Adrenal gland (tissue), 12 donors: ENCODE data around the gene IL1B. TPM values are rescaled to one million over a fixed set of nuclear protein-coding genes. Genes with fewer than 3 reads are reported as not detected.
A peak's percentile ranks its signal among the peaks of the same experiment; 100 is the strongest.

Source experiments
- DNase-seq, 7 donors: peaks; one replicate each; pipeline ENCODE4 v3.0.0-alpha.2; 2019 to 2020
- H3K27ac ChIP-seq, 5 donors: fragments of 200-600 bp; sonication (generic) in 4 of 5; 1 replicate in 3 of 5; 2 replicates in 2 of 5; pipeline versions ENCODE4 v1.5.1 to v1.8.0; 2016 to 2020; ENCODE audit warnings: mild to moderate bottlenecking in 1 of 5
- H3K27me3 ChIP-seq: fragments of 200-600 bp; 2 replicates; pipeline ENCODE4 v1.8.0; 2021
- H3K36me3 ChIP-seq, 2 donors: fragments of 200-600 bp; replicated peaks in 1 of 2; 1 replicate in 1 of 2; 2 replicates in 1 of 2; pipeline versions ENCODE4 v1.5.1 to v1.8.0; 2018 to 2022
- H3K4me1 ChIP-seq, 2 donors: fragments of 200-600 bp; replicated peaks in 1 of 2; 1 replicate in 1 of 2; 2 replicates in 1 of 2; pipeline versions ENCODE4 v1.5.1 to v1.8.0; 2018 to 2021
- H3K4me3 ChIP-seq, 4 donors: fragments of 200-600 bp; sonication (generic) in 3 of 4; one replicate each; pipeline ENCODE4 v1.5.1; 2016 to 2018
- H3K9me3 ChIP-seq, 3 donors: fragments of 200-600 bp; sonication (generic) in 1 of 3; replicated peaks in 1 of 3; 1 replicate in 2 of 3; 2 replicates in 1 of 3; pipeline versions ENCODE4 v1.5.1 to v1.8.0; 2016 to 2021
- CTCF ChIP-seq, 6 experiments: fragments of 450-650 bp in 4 of 6; fragments of 200-600 bp in 2 of 6; sonication (generic) in 1 of 6; IDR thresholded peaks; 1 replicate in 5 of 6; 2 replicates in 1 of 6; pipeline versions ENCODE4 v1.5.1 to v1.8.0; 2016 to 2021; ENCODE audit warnings: antibody characterized with exemption in 6 of 6, mild to moderate bottlenecking in 2 of 6, moderate library complexity in 1 of 6
- POLR2A ChIP-seq, 2 donors: fragments of 450-650 bp; IDR thresholded peaks; one replicate each; pipeline ENCODE4 v1.6.1; 2017; ENCODE audit warnings: antibody characterized with exemption in 2 of 2, mild to moderate bottlenecking in 2 of 2, moderate library complexity in 1 of 2
- WGBS, 4 donors: extraction: QIAGEN DNeasy Blood & Tissue Kit in 2 of 4; methylation state at CpG; one replicate each; pipeline versions ENCODE4 v1.1.5 to v1.1.7; 2013 to 2017; 5-methylcytosine and 5-hydroxymethylcytosine counted together
- intact Hi-C, 2 donors: fragments of 100-400 bp; cut with DNase I; formaldehyde crosslinking; loops; one replicate each; pipeline versions ENCODE4 v1.14.1 to v1.15.0; 2022 to 2023
- polyA plus RNA-seq, 3 donors: library from polyadenylated mRNA; stranded (reverse); fragments of 200-250 nt in 2 of 3; fragments of 350-450 nt in 1 of 3; fragmentation: Illumina TruSeq in 1 of 3; extraction: RNeasy Lipid Tissue Mini Kit (QIAGEN cat#74804) in 1 of 3; gene quantifications; one replicate each; pipeline ENCODE4 v1.2.3, GENCODE V29; 2013 to 2014
- total RNA-seq, 9 donors: library from RNA; depleted of rRNA in 4 of 9; stranded (reverse); fragments of >200 nt in 4 of 9; fragments of 120-200 nt in 1 of 9; fragmentation: NEBNext Ultra II Directional in 1 of 9; extraction: Animal tissue kit (Norgen Biotek cat#: 25700) in 1 of 9; gene quantifications; one replicate each; pipeline versions ENCODE4 v1.1.0 to v1.2.4, GENCODE V29; 2013 to 2023
- donor health status: healthy with polysubstance abuse.
- donor health status: Bipolar disorder and iron deficiency.
- donor health status: DM: yes; HTN: yes; CAD: no.
- donor health status: DM: no; HTN: no; CAD: no.
- donor health status: DM: no; HTN: no; CAD: no.
- donor health status: DM: yes; HTN: yes; CAD: no.

Gene IL1B
- total and polyA plus RNA-seq, 12 donors: 0.44 to 5.9 (median 1.5) TPM; not detected in 1

- Histone ChIP-seq H3K9me3 (peaks cover 0 to 7% (median 0%) of the 10 kb centered on the region in 3 donors), H3K4me1 (no peaks in the 10 kb centered on the region), H3K4me3 (no peak overlapping the region), H3K27ac (peak overlapping the region in 1 of 5 donors; percentile 22), H3K27me3 (no peaks in the 10 kb centered on the region), H3K36me3 (no peaks in the 10 kb centered on the region)
- TF ChIP-seq CTCF (IDR thresholded peaks at IDR 0.05) (no peak), POLR2A (IDR thresholded peaks at IDR 0.05) (no peak)
- DNase-seq: peak in 3 of 7 donors; percentile 20 to 44 (median 28)
- intact Hi-C loops: no loop called here
These were observed 27.5 kb downstream of the IL1B start for GRCh38 chr2:112809112-112809511.

- TF ChIP-seq POLR2A (IDR thresholded peaks at IDR 0.05) (no peak), CTCF (IDR thresholded peaks at IDR 0.05) (no peak)
- Histone ChIP-seq H3K36me3 (no peaks in the 10 kb centered on the region), H3K4me3 (no peak overlapping the region), H3K9me3 (peaks cover 0 to 7% (median 0%) of the 10 kb centered on the region in 3 donors), H3K4me1 (no peaks in the 10 kb centered on the region), H3K27ac (no peak overlapping the region), H3K27me3 (no peaks in the 10 kb centered on the region)
- DNase-seq: no peak
- WGBS, 4 donors: 95 to 99% (median 96%) methylated on average over 3 of the region's 3 CpGs
- intact Hi-C loops: no loop called here
These were observed 29.3 kb downstream of the IL1B start for GRCh38 chr2:112807233-112807807.

- WGBS, 4 donors: 89 to 94% (median 92%) methylated on average over 11 of the region's 11 CpGs
These were observed 31.0 kb downstream of the IL1B start for GRCh38 chr2:112805542-112805941.

More at GRCh38 chr2:112805542-112805941, 31.0 kb downstream of the IL1B start:
- Histone ChIP-seq H3K36me3 (no peaks in the 10 kb centered on the region), H3K4me1 (no peaks in the 10 kb centered on the region), H3K4me3 (no peak overlapping the region), H3K27ac (no peak overlapping the region), H3K9me3 (peaks cover 0 to 7% (median 0%) of the 10 kb centered on the region in 3 donors), H3K27me3 (no peaks in the 10 kb centered on the region)
- intact Hi-C loops: no loop called here
- no peak for TF ChIP-seq CTCF (IDR thresholded peaks at IDR 0.05)
- no peak for TF ChIP-seq POLR2A (IDR thresholded peaks at IDR 0.05)
- DNase-seq: no peak
